ENCODE data around the gene ADGRE2. TPM values are rescaled to one million over a fixed set of nuclear protein-coding genes. Genes with fewer than 3 reads are reported as not detected.

ADGRE2 gene
- total RNA-seq, 1 experiment from 2014 or later, result 1.2 TPM

DNA sequence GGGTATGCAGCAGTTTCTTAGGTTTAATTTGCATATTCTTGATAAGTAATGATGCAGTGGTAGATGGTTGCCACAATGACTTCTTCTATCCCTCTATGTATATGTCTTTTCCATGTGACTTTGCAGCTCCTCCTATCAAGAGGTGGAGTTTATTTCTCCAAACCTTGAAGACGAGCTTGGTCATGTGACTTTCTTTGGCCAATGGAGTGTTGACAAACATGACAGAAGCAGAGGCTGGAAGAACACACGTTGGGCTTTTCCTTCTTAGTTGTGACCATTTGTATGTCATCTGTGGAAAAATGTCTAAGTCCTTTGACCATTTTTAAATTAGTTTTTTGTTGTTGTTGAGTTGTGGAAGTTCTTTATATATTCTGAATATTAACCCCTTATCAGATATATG lies 56.2 kb downstream of the ADGRE2 start:
- Histone ChIP-seq H4K91ac (ENCODE audit: insufficient read length, low read depth, low read length) (no peak overlapping the region), H2BK12ac (ENCODE audit: insufficient read length, low read depth, low read length) (no peak overlapping the region), H3K4me2 (ENCODE audit: insufficient read depth, insufficient read length, low read length) (no peak overlapping the region), H4K20me1 (ENCODE audit: control insufficient read depth, insufficient read depth, insufficient read length) (no peaks in the 10 kb centered on the region), H3T11ph (ENCODE audit: low read length) (no peak overlapping the region), H4K5ac (ENCODE audit: insufficient read length, low read depth, low read length) (no peak overlapping the region), H2BK5ac (ENCODE audit: insufficient read length, low read length) (no peak overlapping the region), H4K8ac (replicated peaks; ENCODE audit: insufficient read length, low read depth, low read length) (no peak overlapping the region), H3K23ac (ENCODE audit: insufficient read length, low read depth, low read length) (no peak overlapping the region), H3K23me2 (ENCODE audit: insufficient read length, low read depth, low read length, poor library complexity, severe bottlenecking) (no peaks in the 10 kb centered on the region), H2BK15ac (ENCODE audit: low read depth, low read length) (no peak overlapping the region), H3K56ac (ENCODE audit: insufficient read length, low read depth, low read length) (no peak overlapping the region), H2AK5ac (ENCODE audit: insufficient read length, low read length) (no peak overlapping the region), H3K79me1 (ENCODE audit: insufficient read depth, low read depth, low read length, poor library complexity, severe bottlenecking) (no peaks in the 10 kb centered on the region), H3K27me3 (ENCODE audit: insufficient read depth, low read length) (no peaks in the 10 kb centered on the region), H3K9me3 (ENCODE audit: control insufficient read depth, low read depth, low read length) (peaks cover 47% of the 10 kb centered on the region), H3K4me1 (ENCODE audit: insufficient read depth, low read length) (no peaks in the 10 kb centered on the region), H3K27ac (ENCODE audit: insufficient read length, low read depth, low read length) (no peak overlapping the region), H3K79me2 (ENCODE audit: insufficient read depth, low read length) (no peaks in the 10 kb centered on the region), H2BK20ac (ENCODE audit: low read depth, low read length, poor library complexity, severe bottlenecking) (no peak overlapping the region), H2BK120ac (ENCODE audit: low read depth, low read length, poor library complexity, severe bottlenecking) (no peak overlapping the region), H3K4ac (ENCODE audit: low read depth, low read length) (no peak overlapping the region), H3K18ac (ENCODE audit: insufficient read length, low read depth, low read length) (no peak overlapping the region), H3K14ac (ENCODE audit: insufficient read depth, low read length) (no peak overlapping the region), H3K9ac (ENCODE audit: extremely low read depth, insufficient read length, low read length) (no peak overlapping the region), H2AFZ (ENCODE audit: low read length) (no peak overlapping the region)
- peaks cover 2% of the 10 kb centered on the region for H3K27me3 Mint-ChIP-seq (ENCODE audit: low read depth)
- no peak overlapping the region for H3K27ac Mint-ChIP-seq
- DNase-seq, result no peak
- H3K4me3 Mint-ChIP-seq, result no peak overlapping the region
- H3K4me1 Mint-ChIP-seq, result no peaks in the 10 kb centered on the region
- peaks cover 83 to 94% of the 10 kb centered on the region in 2 experiments for H3K9me3 Mint-ChIP-seq
- H3K36me3 Mint-ChIP-seq (ENCODE audit: insufficient read depth in 1 of 3, low read depth in 3 of 3), result peaks cover 41 to 67% (median 45%) of the 10 kb centered on the region in 3 experiments
- no CpG with 5 or more reads among the region's 2 CpGs for WGBS (ENCODE audit: extremely low coverage, insufficient read length, low lambda C conversion rate)
- TF ChIP-seq, protein P1, sequence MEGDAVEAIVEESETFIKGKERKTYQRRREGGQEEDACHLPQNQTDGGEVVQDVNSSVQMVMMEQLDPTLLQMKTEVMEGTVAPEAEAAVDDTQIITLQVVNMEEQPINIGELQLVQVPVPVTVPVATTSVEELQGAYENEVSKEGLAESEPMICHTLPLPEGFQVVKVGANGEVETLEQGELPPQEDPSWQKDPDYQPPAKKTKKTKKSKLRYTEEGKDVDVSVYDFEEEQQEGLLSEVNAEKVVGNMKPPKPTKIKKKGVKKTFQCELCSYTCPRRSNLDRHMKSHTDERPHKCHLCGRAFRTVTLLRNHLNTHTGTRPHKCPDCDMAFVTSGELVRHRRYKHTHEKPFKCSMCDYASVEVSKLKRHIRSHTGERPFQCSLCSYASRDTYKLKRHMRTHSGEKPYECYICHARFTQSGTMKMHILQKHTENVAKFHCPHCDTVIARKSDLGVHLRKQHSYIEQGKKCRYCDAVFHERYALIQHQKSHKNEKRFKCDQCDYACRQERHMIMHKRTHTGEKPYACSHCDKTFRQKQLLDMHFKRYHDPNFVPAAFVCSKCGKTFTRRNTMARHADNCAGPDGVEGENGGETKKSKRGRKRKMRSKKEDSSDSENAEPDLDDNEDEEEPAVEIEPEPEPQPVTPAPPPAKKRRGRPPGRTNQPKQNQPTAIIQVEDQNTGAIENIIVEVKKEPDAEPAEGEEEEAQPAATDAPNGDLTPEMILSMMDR (conservative IDR thresholded peaks at IDR 0.05), result no peak
